GM18907 (cell line): ENCODE results near the gene TAB3.
A peak's percentile ranks its signal among the peaks of the same experiment; 100 is the strongest.

Experiments used
- ATAC-seq: cut with Tn5 transposase; IDR thresholded peaks from one replicate; pipeline ENCODE4 v1.9.1; 2021; ENCODE audit warnings: mild to moderate bottlenecking, moderate library complexity; ENCODE audit not compliant: unreplicated experiment

TAB3 gene

DNA sequence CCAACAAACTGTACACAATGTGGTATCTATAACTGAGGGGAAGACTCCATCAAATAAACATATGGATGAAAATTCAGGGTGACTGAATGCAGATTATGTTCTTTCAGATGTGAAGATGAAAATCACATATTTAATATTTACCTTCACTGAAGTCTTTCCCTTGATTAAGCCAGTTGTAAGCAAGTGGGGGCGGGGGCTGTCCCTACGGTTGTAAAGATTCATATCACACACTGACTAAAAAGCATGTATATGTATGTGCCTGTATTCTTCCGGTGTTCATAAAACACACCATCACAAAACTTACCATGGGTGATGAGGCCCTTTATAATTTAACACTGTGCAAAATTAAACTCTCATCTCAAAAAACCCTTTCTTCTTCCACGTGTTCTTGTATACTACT lies 1.3 kb downstream of the TAB3 start:
- ATAC-seq = no peak

DNA sequence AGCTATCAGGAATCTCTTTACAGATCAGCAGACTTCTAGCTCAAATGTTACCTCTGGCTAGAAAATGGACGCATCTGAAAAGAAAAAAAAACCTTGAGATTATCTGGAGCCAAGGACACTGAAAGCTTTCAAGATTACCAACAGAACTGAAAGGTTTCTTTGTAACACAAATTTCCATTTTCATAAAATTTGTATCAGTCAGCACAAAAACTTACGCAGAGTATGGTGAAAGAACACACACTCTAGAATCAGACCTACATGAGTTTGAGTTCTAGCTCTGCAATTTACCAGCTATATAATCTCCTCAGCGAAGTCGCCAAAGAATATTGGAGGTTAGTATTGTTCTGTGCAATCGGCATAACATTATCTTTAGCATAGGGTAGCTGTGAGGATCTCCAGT lies 1.8 kb downstream of the TAB3 start:
- no peak for ATAC-seq

DNA sequence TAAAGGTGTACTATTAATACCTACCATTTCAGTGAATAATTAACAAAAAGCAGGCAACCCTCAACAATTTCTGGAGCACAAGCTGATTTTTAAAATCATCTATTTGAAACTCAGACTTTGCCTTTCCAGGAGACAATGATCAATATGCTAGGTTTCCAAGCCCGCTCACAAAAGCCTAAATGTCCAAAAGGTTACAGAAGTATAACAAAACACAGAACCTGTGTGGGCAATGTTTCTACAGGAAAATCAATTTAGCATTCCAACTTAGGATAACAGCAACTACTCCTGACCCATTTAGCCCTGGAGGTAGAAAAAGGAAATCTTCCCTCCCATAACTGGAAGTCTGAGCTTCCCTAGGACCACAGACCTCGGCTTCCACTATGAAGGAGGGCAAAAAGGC lies 3.9 kb downstream of the TAB3 start:
- ATAC-seq = no peak

DNA sequence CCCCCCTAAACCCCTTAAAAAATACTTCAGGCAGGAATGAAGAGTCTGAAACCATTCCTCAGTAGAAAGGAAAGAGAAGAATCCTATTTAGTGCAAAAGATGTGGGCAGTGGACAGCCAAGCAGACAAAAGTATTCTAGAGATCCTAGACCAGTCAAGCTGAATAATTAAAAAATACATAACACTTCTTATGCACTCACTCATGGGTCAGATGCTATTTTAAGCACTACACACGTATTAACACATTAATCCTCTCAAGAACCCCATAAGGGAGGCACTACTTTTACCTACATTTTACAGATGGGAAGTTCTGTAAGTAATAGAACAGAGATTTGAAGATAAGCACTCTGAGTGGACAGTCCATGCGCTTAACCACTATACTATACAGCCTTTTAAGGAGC lies 5.9 kb downstream of the TAB3 start:
- ATAC-seq = no peak

DNA sequence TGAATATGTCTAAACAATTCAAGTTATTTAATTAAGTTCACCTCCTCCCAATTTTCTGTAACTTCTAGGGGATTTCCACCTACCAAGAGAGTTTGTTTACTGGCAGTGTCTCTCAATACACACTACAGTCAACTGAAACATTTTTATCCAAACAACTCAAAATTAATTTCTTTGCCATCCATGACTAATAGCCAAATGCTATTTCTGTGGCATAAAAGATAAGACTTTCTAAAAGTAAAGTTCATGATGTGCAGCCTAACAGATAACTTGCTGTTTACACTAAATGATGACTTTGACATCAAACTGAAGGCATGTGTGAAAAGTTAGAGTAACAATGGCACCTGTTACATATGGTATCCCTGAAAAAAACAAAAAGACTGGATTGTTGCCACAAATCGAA lies 7.3 kb downstream of the TAB3 start:
- no peak for ATAC-seq

DNA sequence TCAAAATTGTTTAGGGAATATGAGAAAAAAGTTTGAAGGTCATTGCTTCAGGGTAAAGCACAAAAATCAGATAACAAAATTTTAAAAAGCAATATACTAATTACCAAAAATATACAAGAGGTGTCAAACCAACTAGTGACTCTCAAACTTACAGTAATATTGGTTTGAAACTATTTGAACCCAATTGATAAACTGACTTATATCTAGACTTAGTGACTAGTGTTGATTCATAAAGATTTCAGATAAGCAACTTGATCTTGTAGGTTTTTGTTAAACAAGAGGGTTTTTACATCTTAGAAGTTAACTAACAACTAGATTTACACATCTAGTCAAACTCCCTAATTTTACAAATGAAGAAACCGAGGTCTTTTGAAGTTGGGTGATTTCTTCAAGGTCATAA lies 7.7 kb downstream of the TAB3 start:
- no peak for ATAC-seq

DNA sequence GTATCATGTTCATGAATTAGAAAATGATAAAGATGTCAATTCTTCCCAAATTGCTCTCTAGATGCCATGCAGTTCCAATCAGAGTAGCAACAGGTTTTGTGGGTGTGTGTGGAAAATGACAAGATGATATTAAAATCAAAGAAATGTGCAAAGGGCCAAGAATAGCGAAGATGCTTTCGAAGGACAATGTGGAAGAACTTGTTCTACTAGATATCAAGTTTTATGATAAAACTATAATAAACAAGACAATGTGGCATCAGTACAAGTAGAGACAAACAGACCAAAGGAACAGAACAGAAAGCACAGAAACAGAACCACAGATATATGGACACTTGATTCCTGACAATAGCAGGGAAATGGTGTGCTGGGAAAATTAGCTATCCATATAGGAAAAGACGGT lies 9.0 kb downstream of the TAB3 start:
- ATAC-seq = no peak

DNA sequence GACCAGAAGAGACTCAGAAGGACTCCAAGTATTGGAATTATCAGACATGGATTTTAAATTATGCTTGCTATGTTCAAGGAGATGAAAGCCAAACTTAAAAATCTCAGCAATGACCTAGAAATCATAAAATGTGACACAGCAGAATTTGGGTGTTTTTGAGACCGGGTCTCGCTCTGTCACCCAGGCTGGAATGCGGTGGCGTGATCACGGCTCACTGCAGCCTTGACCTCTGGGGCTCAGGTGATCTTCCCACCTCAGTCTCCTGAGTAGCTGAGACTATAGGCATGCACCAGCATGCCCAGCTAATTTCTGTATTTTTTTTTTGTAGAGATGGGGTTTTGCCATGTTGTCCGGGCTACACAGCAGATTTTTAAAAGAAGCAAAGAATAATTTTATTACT lies 12.7 kb downstream of the TAB3 start:
- ATAC-seq = no peak

DNA sequence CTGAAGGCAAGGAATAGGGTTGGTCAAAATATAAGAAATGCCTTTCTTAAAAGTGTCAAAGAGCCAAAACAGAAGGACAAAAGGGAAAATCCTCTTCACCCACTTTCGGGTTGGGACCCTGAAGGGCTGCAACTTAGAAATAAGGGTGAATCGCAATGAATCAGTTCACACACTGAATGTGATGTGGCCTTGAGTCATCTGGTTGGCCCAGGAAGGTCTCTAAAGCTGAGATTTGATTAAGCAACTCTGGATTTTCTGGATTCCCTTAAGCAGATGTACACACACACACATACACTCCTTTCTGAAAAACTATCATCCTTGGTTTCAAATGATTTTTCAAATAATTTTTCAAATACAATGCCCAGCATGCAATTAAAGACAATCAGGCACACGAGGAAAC lies 13.1 kb downstream of the TAB3 start:
- ATAC-seq = no peak

DNA sequence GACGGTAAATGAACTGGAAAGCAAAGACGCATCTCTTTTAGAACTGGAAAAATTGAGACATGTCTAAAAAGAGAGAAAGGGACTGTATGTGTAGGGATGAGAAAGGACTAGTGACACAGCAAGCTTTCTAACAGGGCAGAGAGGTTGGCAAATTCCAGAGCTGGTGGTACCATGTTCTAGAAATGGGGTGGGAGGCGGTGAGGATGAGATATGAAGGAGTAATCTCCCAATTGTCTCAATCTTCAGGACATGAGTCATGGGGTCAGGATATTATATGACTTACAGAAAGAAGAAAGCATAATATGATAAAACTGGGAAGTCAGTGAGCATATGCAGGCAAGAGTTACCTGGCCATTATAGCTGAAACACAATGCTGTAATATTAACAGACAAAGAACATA lies 14.2 kb downstream of the TAB3 start:
- no peak for ATAC-seq

DNA sequence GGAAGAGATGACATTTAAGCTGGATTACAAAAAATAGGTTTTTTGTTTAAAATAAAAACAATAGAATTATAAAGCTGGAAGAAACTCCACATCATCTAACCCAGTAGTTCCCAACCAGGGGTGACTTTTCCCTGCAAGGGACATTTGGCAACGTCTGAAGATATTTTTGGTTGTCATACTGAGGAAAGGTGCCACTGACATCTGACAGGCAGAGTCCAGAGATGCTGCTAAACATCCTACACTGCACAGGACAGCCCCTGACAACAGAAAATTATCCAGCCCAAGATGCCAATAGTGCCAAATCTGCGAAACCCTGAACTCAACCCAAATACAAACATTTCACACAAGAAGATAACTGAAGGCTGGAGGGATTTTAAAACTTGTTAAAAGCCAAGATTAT lies 18.5 kb downstream of the TAB3 start:
- no peak for ATAC-seq

DNA sequence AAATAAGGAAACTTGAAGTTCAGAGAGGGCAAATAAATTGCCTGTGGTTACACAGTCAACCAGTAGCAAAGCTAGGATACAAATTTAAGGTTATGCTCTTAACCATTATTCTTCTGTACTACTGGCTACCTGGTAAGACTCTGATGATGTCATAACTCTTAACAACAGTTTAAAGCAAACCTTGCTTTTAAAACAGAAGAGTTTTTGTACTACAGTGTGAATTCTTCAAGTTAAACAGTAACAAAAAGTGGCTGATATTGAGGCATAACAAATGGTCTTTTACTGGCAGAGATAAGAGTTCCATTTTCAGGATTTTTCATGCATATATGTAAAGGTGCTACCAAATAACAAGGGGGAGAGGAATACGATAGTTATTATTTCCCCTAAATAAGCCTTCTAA lies 23.4 kb downstream of the TAB3 start:
- no peak for ATAC-seq

DNA sequence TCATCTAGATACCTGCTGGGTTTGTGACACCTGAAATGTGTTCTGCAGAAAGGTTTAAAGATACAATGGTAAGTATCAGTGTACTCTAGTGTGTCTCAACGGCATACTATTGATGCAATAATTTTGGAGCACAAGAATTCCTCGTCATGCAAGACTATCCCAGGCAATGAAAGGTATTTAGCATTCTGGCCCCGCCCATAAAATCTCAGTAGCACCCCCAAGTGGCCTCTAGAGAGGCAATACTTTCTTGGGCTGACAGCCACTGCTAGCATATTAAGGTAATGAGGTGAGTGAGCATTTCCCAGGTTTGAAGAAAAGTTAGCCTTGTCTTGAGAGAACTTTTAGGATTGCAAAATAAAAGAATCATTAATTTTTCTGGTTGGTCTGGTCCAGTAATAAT lies 24.0 kb downstream of the TAB3 start:
- peak; percentile 61 for ATAC-seq

DNA sequence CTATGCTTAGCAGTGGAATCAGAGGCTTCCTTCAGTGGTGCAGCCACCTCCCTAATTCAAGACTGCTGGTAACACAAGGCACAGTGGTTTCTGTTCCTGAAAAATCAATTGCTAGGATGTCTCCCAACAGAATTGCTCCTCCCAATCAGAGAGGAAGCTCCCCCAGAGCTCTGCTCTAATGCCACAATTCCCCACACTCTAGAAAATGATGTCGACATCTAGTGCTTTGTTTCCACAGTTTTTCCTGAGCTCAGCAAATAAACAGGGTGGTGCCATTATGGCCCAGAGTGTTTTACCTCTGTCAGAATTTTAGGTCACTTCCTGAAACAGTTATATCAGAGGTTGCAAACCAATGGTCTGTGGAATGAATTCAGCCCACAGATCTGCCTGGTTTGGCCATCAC lies 24.7 kb downstream of the TAB3 start:
- no peak for ATAC-seq

DNA sequence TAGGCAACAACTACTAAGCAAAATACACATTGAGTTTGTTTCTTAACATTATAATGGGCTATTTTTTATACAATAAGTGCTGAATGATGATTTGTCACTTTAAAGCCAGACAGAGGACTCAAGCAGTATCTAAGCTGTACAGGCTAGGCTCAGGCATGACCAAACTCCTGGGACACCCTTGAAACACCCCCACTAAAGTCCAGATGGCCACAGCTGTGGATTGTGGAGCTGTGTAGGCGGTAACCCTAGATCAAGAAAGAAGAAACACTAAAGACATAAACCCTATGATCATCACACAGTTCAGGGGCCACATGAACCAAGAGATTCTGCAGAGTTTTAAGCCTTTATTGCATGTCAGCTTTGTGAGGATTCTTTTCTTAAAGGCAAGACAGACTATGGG lies 25.1 kb downstream of the TAB3 start:
- no peak for ATAC-seq

DNA sequence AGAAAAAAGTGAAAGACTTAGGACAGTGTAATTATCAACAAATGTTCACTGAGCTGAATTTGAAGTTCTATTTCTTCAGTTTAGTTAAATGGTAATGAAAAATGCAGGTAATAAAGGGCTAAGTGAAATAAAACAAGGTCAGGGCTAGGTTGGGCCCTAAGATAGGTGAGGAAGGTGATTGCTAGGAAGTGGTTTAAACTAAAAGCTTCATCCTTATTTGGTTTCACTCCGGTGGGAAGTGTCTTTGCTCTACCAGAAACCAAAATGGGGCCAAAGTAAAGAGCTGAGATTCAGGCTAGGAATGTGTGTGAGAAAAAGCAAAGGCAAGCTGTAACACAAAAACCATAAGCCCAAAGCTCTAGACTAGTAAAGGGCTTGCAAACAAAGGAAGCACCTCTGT lies 31.0 kb downstream of the TAB3 start:
- no peak for ATAC-seq

DNA sequence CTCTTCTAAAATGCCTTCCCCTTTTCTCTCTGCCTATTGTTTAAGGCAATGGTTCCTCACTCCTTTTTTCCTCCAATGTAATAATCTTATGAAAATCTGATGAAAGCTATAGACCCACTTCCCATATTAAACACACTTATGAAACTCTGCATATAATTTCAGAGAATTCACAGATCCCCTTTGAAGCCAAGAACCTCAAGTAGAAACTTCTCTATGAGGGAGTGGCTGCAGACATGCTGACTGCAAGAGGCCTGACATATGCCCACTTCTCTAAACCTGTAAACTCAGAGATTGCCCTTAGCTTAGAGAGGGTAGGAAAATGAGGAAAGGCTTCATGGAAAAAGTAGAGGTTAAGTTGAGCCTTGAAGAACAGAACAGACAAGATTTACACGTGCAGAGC lies 37.6 kb downstream of the TAB3 start:
- no peak for ATAC-seq

DNA sequence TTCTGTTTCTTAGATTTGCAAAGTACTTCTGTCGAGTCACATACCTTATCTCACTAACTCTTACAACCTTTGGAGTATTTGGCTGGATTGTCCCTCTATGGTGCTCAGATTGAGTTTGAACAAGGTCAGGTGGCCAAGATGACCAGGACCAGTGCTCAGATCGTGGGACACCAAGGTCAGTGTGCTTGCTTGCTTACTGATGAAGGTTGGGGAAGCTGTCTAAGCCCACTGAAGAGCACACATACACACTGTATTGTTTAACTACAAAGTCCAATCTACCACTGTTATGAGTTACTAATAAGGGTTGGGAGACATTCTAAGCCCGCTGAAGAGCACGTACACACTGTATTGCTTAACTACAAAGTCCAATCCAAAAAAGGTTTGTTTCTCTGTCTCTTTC lies 53.7 kb downstream of the TAB3 start:
- no peak for ATAC-seq

DNA sequence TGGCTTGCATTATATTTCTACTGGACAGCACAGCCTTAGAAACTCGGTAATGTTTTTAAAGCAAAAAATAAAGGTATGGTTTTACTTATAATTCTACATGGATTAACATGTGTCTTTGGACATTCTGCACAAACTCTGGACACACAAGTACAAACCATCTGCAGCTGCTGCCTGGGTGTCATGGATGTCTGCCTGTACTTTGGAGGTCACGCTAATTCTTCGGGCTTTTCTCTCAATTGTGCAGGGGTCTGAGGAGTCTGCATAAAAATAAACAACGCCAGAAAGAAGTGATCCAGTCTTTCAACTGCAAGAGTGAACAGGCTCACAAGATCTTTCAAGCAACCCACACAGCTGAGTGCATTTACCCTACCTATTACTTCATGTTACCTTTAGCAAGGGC lies 55.2 kb downstream of the TAB3 start:
- ATAC-seq = no peak

DNA sequence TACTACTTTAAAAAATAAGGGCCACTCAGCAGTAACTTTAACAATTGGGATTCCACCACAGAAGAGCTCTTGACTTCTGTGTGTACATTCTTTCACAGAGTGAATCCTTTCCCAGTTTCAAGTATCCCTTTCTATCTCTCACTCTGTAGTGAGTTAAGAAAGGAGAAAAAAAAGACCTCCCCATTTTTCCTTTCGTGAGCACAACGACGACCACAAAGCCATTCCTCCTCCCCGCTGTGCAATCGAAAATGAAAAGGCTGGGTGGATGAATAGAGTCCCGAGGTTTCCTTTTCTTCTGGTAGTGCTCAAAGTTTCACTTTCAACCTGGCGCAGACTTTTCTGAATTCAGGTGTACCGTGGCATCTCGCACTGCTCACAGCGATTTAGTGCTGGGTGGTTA lies 58.0 kb downstream of the TAB3 start:
- no peak for ATAC-seq

DNA sequence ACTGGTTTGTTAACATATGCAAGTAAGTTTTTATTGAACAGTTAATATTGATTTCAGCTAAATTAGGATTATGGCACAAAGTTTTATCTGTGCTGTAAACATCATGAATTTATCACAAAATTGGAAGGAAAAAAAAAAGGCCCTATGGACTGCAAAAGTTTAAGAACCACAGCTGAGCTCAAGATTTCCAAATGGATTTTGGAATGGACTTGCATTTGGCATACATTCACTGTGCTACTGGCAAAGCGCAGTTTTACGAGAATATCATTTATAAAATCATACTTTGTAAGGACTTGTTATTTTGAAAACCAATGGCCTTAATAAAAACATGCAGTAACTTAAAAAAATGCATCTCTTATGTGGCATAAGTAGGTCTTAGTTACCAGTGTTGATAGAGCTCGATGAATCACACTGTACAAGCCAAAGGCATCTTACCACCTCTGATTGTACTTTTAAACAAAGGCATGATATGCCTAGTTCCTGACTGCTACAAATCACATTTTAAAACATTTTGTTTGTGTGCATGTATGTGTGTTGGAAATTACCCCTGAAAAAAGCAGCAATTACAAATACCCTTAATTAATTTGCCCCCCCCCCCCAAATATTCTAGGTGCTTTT lies 58.6 kb downstream of the TAB3 start:
- ATAC-seq = no peak

DNA sequence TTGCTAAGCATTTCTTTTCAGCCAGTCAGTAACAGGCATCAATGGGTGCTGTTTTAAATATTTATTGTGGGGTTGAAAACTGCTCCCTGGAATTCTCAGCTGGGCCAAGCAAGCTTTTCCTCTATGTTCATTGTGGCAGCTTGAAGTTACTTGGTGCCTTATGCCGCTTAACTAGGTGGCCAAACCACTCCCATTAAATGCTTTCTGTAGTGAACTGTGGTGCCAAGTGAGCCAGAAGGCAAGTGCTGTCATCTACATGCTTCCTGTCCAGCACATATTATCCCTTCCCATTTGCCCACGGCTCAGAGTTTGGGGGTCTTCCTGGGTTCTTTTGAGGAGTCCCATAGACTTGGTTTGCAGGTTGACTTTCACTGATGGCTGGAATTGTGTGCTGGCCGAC lies 64.8 kb downstream of the TAB3 start:
- ATAC-seq = no peak

DNA sequence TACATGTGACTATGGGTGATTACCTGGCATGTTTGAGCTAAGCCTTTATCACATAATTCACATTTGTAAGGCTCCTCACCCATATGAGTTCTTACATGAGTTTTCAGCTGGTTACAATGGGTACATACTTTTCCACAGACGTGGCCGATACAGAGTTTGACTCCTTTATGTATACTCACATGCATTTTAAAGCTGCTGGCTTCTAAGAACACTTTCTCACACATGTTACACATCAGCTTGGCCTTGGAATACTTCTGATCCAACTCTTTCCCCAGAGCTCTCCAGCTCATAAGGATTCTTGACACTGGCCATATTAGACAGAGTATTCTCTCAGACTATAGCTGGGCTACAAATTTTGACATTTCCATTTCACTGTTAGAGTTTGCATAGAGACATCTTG lies 66.3 kb downstream of the TAB3 start:
- ATAC-seq = no peak
